Measurements from ENCODE around the gene RFC3.

RFC3 gene

GRCh38 chr13:33868343-33868994 lies 50.5 kb downstream of the RFC3 start:
- no peak for DNase-seq (ENCODE audit: low spot score)

- DNase-seq (ENCODE audit: low spot score) = no peak
Observed at GRCh38 chr13:33869005-33869404, 51.1 kb downstream of the RFC3 start.

- no peak for DNase-seq (ENCODE audit: low spot score)
Observed at GRCh38 chr13:33870046-33870668, 52.2 kb downstream of the RFC3 start.

GRCh38 chr13:33871207-33872004 lies 53.5 kb downstream of the RFC3 start:
- DNase-seq (ENCODE audit: low spot score) = no peak

- DNase-seq (ENCODE audit: low spot score) = no peak
Observed at GRCh38 chr13:33872005-33872351, 54.0 kb downstream of the RFC3 start.

- no peak for DNase-seq (ENCODE audit: low spot score)
Observed at GRCh38 chr13:33873251-33873908, 55.4 kb downstream of the RFC3 start.

- no peak for DNase-seq (ENCODE audit: low spot score)
Observed at GRCh38 chr13:33874871-33875270, 56.9 kb downstream of the RFC3 start.

GRCh38 chr13:33875618-33876401 lies 57.9 kb downstream of the RFC3 start:
- DNase-seq (ENCODE audit: low spot score) = no peak

GRCh38 chr13:33876716-33877394 lies 58.9 kb downstream of the RFC3 start:
- no peak for DNase-seq (ENCODE audit: low spot score)

- no peak for DNase-seq (ENCODE audit: low spot score)
Observed at GRCh38 chr13:33879118-33879517, 61.2 kb downstream of the RFC3 start.

GRCh38 chr13:33882804-33883203 lies 64.9 kb downstream of the RFC3 start:
- DNase-seq (ENCODE audit: low spot score) = no peak

- no peak for DNase-seq (ENCODE audit: low spot score)
Observed at GRCh38 chr13:33884531-33885220, 66.7 kb downstream of the RFC3 start.

Data from hematopoietic multipotent progenitor cell treated with erythropoietin and hydrocortisone succinate and interleukin-3 and kit ligand, for 17 days (in vitro differentiated cells).